ENCODE measurements around the gene ADGRG4. TPM values are rescaled to one million over a fixed set of nuclear protein-coding genes. Genes with fewer than 3 reads are reported as not detected.
"Not testable (repeated sequence)": the region's sequence is repeated elsewhere in the genome, so short reads cannot be mapped to it uniquely, and the experiment has no call there.

ADGRG4 gene
- total RNA-seq, 1 donor from 2014 or later: not detected

- Mint-ChIP-seq H3K27ac (ENCODE audit: unreplicated experiment) (no peak overlapping the region), H3K36me3 (ENCODE audit: unreplicated experiment) (no peaks in the 10 kb centered on the region), H3K27me3 (ENCODE audit: unreplicated experiment) (peaks cover 2% of the 10 kb centered on the region), H3K4me1 (ENCODE audit: low read depth, unreplicated experiment) (no peaks in the 10 kb centered on the region), H3K9me3 (ENCODE audit: unreplicated experiment) (no peaks in the 10 kb centered on the region), H3K4me3 (ENCODE audit: unreplicated experiment) (no peak overlapping the region)
- no peak for TF ChIP-seq CTCF (IDR thresholded peaks at IDR 0.05; ENCODE audit: partially characterized antibody, unreplicated experiment)
- no peak for DNase-seq
Measured at GRCh38 chrX:136271300-136271699, 29.5 kb upstream of the ADGRG4 start.

- DNase-seq: no peak
- TF ChIP-seq CTCF (IDR thresholded peaks at IDR 0.05; ENCODE audit: partially characterized antibody, unreplicated experiment): no peak
- Mint-ChIP-seq H3K4me3 (ENCODE audit: unreplicated experiment) (no peak overlapping the region), H3K9me3 (ENCODE audit: unreplicated experiment) (no peaks in the 10 kb centered on the region), H3K36me3 (ENCODE audit: unreplicated experiment) (no peaks in the 10 kb centered on the region), H3K4me1 (ENCODE audit: low read depth, unreplicated experiment) (no peaks in the 10 kb centered on the region), H3K27me3 (ENCODE audit: unreplicated experiment) (peaks cover 2% of the 10 kb centered on the region), H3K27ac (ENCODE audit: unreplicated experiment) (no peak overlapping the region)
Measured at GRCh38 chrX:136272325-136272724, 28.4 kb upstream of the ADGRG4 start.

GRCh38 chrX:136273986-136274385, 26.8 kb upstream of the ADGRG4 start:
- TF ChIP-seq CTCF (IDR thresholded peaks at IDR 0.05; ENCODE audit: partially characterized antibody, unreplicated experiment): no peak
- Mint-ChIP-seq H3K4me3 (ENCODE audit: unreplicated experiment) (no peak overlapping the region), H3K9me3 (ENCODE audit: unreplicated experiment) (no peaks in the 10 kb centered on the region), H3K27ac (ENCODE audit: unreplicated experiment) (no peak overlapping the region), H3K27me3 (ENCODE audit: unreplicated experiment) (no peaks in the 10 kb centered on the region), H3K36me3 (ENCODE audit: unreplicated experiment) (no peaks in the 10 kb centered on the region), H3K4me1 (ENCODE audit: low read depth, unreplicated experiment) (no peaks in the 10 kb centered on the region)
- DNase-seq: no peak

- Mint-ChIP-seq H3K4me1 (ENCODE audit: low read depth, unreplicated experiment) (no peaks in the 10 kb centered on the region), H3K27ac (ENCODE audit: unreplicated experiment) (no peak overlapping the region), H3K4me3 (ENCODE audit: unreplicated experiment) (no peak overlapping the region), H3K36me3 (ENCODE audit: unreplicated experiment) (no peaks in the 10 kb centered on the region), H3K27me3 (ENCODE audit: unreplicated experiment) (no peaks in the 10 kb centered on the region), H3K9me3 (ENCODE audit: unreplicated experiment) (no peaks in the 10 kb centered on the region)
- DNase-seq: no peak
- TF ChIP-seq CTCF (IDR thresholded peaks at IDR 0.05; ENCODE audit: partially characterized antibody, unreplicated experiment): no peak
Measured at GRCh38 chrX:136275553-136275952, 25.2 kb upstream of the ADGRG4 start.

- H3K27ac Mint-ChIP-seq (ENCODE audit: unreplicated experiment); H3K4me3 Mint-ChIP-seq (ENCODE audit: unreplicated experiment); H3K9me3 Mint-ChIP-seq (ENCODE audit: unreplicated experiment); H3K4me1 Mint-ChIP-seq (ENCODE audit: low read depth, unreplicated experiment); H3K27me3 Mint-ChIP-seq (ENCODE audit: unreplicated experiment); DNase-seq; H3K36me3 Mint-ChIP-seq (ENCODE audit: unreplicated experiment): not testable (repeated sequence)
Measured at GRCh38 chrX:136286375-136286774, 14.4 kb upstream of the ADGRG4 start.

GRCh38 chrX:136291824-136292223, 8.9 kb upstream of the ADGRG4 start:
- Mint-ChIP-seq H3K27me3 (ENCODE audit: unreplicated experiment) (no peaks in the 10 kb centered on the region), H3K27ac (ENCODE audit: unreplicated experiment) (no peak overlapping the region), H3K9me3 (ENCODE audit: unreplicated experiment) (no peaks in the 10 kb centered on the region), H3K4me1 (ENCODE audit: low read depth, unreplicated experiment) (no peaks in the 10 kb centered on the region), H3K36me3 (ENCODE audit: unreplicated experiment) (no peaks in the 10 kb centered on the region), H3K4me3 (ENCODE audit: unreplicated experiment) (no peak overlapping the region)
- no peak for TF ChIP-seq CTCF (IDR thresholded peaks at IDR 0.05; ENCODE audit: partially characterized antibody, unreplicated experiment)
- DNase-seq: no peak
